Activated naive CD8-positive, alpha-beta T cell treated with anti-CD3 and anti-CD28 coated beads, Interleukin-2, amount 50 U/mL, for 24 hours (primary cell): ENCODE results near the gene DDX25.

ENCODE experiments used
- ATAC-seq: fragments of 150-1000 bp; cut with Tn5 transposase; one replicate; pipeline ENCODE4 v1.10.0; 2021
- DNase-seq: peaks from one replicate; pipeline ENCODE4 v3.0.0; 2021
- H3K27ac Mint-ChIP-seq: one replicate; pipeline ENCODE4 v1.8.0; 2021; ENCODE audit warnings: mild to moderate bottlenecking, mixed read lengths
- H3K27me3 Mint-ChIP-seq: one replicate; pipeline ENCODE4 v1.8.0; 2021; ENCODE audit warnings: mixed read lengths
- H3K36me3 Mint-ChIP-seq: one replicate; pipeline ENCODE4 v1.8.0; 2021; ENCODE audit warnings: low read depth, mixed read lengths
- H3K4me1 Mint-ChIP-seq: one replicate; pipeline ENCODE4 v1.8.0; 2021; ENCODE audit warnings: mixed read lengths
- H3K4me3 Mint-ChIP-seq: one replicate; pipeline ENCODE4 v1.8.0; 2021; ENCODE audit warnings: mild to moderate bottlenecking, moderate library complexity, mixed read lengths
- H3K9me3 Mint-ChIP-seq: one replicate; pipeline ENCODE4 v1.8.0; 2021; ENCODE audit warnings: mixed read lengths

DDX25 gene

GRCh38 chr11:125956391-125957134, 52.3 kb downstream of the DDX25 start:
- no peak overlapping the region for H3K4me3 Mint-ChIP-seq
- H3K27ac Mint-ChIP-seq: no peak overlapping the region
- DNase-seq (no peak), ATAC-seq (no peak)
- no peaks in the 10 kb centered on the region for H3K27me3 Mint-ChIP-seq
- no peaks in the 10 kb centered on the region for H3K9me3 Mint-ChIP-seq
- H3K36me3 Mint-ChIP-seq: no peaks in the 10 kb centered on the region
- no peaks in the 10 kb centered on the region for H3K4me1 Mint-ChIP-seq

- DNase-seq: no peak
- H3K27me3 Mint-ChIP-seq: no peaks in the 10 kb centered on the region
- H3K4me3 Mint-ChIP-seq: no peak overlapping the region
- H3K27ac Mint-ChIP-seq: no peak overlapping the region
- H3K36me3 Mint-ChIP-seq: no peaks in the 10 kb centered on the region
- H3K9me3 Mint-ChIP-seq: peaks cover 5% of the 10 kb centered on the region
- no peak for ATAC-seq
- no peaks in the 10 kb centered on the region for H3K4me1 Mint-ChIP-seq
These were observed 53.5 kb downstream of the DDX25 start for GRCh38 chr11:125957618-125958332.

GRCh38 chr11:125958872-125959400, 54.6 kb downstream of the DDX25 start:
- no peaks in the 10 kb centered on the region for H3K4me1 Mint-ChIP-seq
- peaks cover 10% of the 10 kb centered on the region for H3K9me3 Mint-ChIP-seq
- H3K27ac Mint-ChIP-seq: no peak overlapping the region
- no peak overlapping the region for H3K4me3 Mint-ChIP-seq
- no peak for DNase-seq
- no peak for ATAC-seq
- no peaks in the 10 kb centered on the region for H3K27me3 Mint-ChIP-seq
- no peaks in the 10 kb centered on the region for H3K36me3 Mint-ChIP-seq

- no peak for DNase-seq
- peaks cover under 1% of the 10 kb centered on the region for H3K27me3 Mint-ChIP-seq
- no peaks in the 10 kb centered on the region for H3K4me1 Mint-ChIP-seq
- peaks cover 10% of the 10 kb centered on the region for H3K9me3 Mint-ChIP-seq
- H3K36me3 Mint-ChIP-seq: no peaks in the 10 kb centered on the region
- no peak overlapping the region for H3K27ac Mint-ChIP-seq
- H3K4me3 Mint-ChIP-seq: no peak overlapping the region
- no peak for ATAC-seq
These were observed 55.2 kb downstream of the DDX25 start for GRCh38 chr11:125959511-125959910.

- Mint-ChIP-seq H3K27ac (no peak overlapping the region), H3K36me3 (no peaks in the 10 kb centered on the region), H3K4me3 (no peak overlapping the region), H3K4me1 (no peaks in the 10 kb centered on the region), H3K9me3 (peaks cover 10% of the 10 kb centered on the region), H3K27me3 (peaks cover 2% of the 10 kb centered on the region)
- ATAC-seq (no peak), DNase-seq (no peak)
These were observed 55.6 kb downstream of the DDX25 start for GRCh38 chr11:125959931-125960330.

GRCh38 chr11:125960771-125961170, 56.5 kb downstream of the DDX25 start:
- ATAC-seq: no peak
- peaks cover 10% of the 10 kb centered on the region for H3K9me3 Mint-ChIP-seq
- no peak for DNase-seq
- H3K4me1 Mint-ChIP-seq: no peaks in the 10 kb centered on the region
- no peak overlapping the region for H3K27ac Mint-ChIP-seq
- peaks cover 2% of the 10 kb centered on the region for H3K27me3 Mint-ChIP-seq
- no peaks in the 10 kb centered on the region for H3K36me3 Mint-ChIP-seq
- H3K4me3 Mint-ChIP-seq: no peak overlapping the region

GRCh38 chr11:125967515-125967914, 63.2 kb downstream of the DDX25 start:
- Mint-ChIP-seq H3K27me3 (peaks cover 2% of the 10 kb centered on the region), H3K4me1 (no peaks in the 10 kb centered on the region), H3K4me3 (no peak overlapping the region), H3K27ac (no peak overlapping the region), H3K36me3 (no peaks in the 10 kb centered on the region), H3K9me3 (peaks cover 8% of the 10 kb centered on the region)
- ATAC-seq: no peak
- DNase-seq: no peak

- no peak overlapping the region for H3K4me3 Mint-ChIP-seq
- ATAC-seq (no peak), DNase-seq (no peak)
- H3K4me1 Mint-ChIP-seq: no peaks in the 10 kb centered on the region
- no peaks in the 10 kb centered on the region for H3K36me3 Mint-ChIP-seq
- peaks cover 2% of the 10 kb centered on the region for H3K27me3 Mint-ChIP-seq
- no peaks in the 10 kb centered on the region for H3K9me3 Mint-ChIP-seq
- no peak overlapping the region for H3K27ac Mint-ChIP-seq
These were observed 64.0 kb downstream of the DDX25 start for GRCh38 chr11:125968354-125968753.

GRCh38 chr11:125971618-125972017, 67.3 kb downstream of the DDX25 start:
- Mint-ChIP-seq H3K4me1 (no peaks in the 10 kb centered on the region), H3K27me3 (no peaks in the 10 kb centered on the region), H3K36me3 (no peaks in the 10 kb centered on the region), H3K9me3 (no peaks in the 10 kb centered on the region), H3K4me3 (no peak overlapping the region), H3K27ac (no peak overlapping the region)
- no peak for DNase-seq
- no peak for ATAC-seq

- no peak for ATAC-seq
- no peak for DNase-seq
- H3K27ac Mint-ChIP-seq: no peak overlapping the region
- H3K36me3 Mint-ChIP-seq: no peaks in the 10 kb centered on the region
- H3K4me1 Mint-ChIP-seq: no peaks in the 10 kb centered on the region
- no peak overlapping the region for H3K4me3 Mint-ChIP-seq
- H3K27me3 Mint-ChIP-seq: no peaks in the 10 kb centered on the region
- H3K9me3 Mint-ChIP-seq: no peaks in the 10 kb centered on the region
These were observed 70.0 kb downstream of the DDX25 start for GRCh38 chr11:125974284-125974683.

- H3K27ac Mint-ChIP-seq: no peak overlapping the region
- no peaks in the 10 kb centered on the region for H3K27me3 Mint-ChIP-seq
- DNase-seq: no peak
- no peaks in the 10 kb centered on the region for H3K4me1 Mint-ChIP-seq
- H3K36me3 Mint-ChIP-seq: no peaks in the 10 kb centered on the region
- H3K9me3 Mint-ChIP-seq: no peaks in the 10 kb centered on the region
- H3K4me3 Mint-ChIP-seq: no peak overlapping the region
- ATAC-seq: no peak
These were observed 71.3 kb downstream of the DDX25 start for GRCh38 chr11:125975634-125976033.

GRCh38 chr11:125976156-125976555, 71.8 kb downstream of the DDX25 start:
- DNase-seq (no peak), ATAC-seq (no peak)
- H3K9me3 Mint-ChIP-seq: no peaks in the 10 kb centered on the region
- H3K27ac Mint-ChIP-seq: no peak overlapping the region
- no peak overlapping the region for H3K4me3 Mint-ChIP-seq
- no peaks in the 10 kb centered on the region for H3K36me3 Mint-ChIP-seq
- no peaks in the 10 kb centered on the region for H3K4me1 Mint-ChIP-seq
- H3K27me3 Mint-ChIP-seq: no peaks in the 10 kb centered on the region

GRCh38 chr11:125977333-125977732, 73.0 kb downstream of the DDX25 start:
- Mint-ChIP-seq H3K4me3 (no peak overlapping the region), H3K4me1 (no peaks in the 10 kb centered on the region), H3K27ac (no peak overlapping the region), H3K36me3 (no peaks in the 10 kb centered on the region), H3K9me3 (no peaks in the 10 kb centered on the region), H3K27me3 (no peaks in the 10 kb centered on the region)
- no peak for DNase-seq
- no peak for ATAC-seq

GRCh38 chr11:125978181-125978716, 73.9 kb downstream of the DDX25 start:
- ATAC-seq: no peak
- Mint-ChIP-seq H3K27me3 (no peaks in the 10 kb centered on the region), H3K4me3 (no peak overlapping the region), H3K9me3 (no peaks in the 10 kb centered on the region), H3K4me1 (no peaks in the 10 kb centered on the region), H3K36me3 (no peaks in the 10 kb centered on the region), H3K27ac (no peak overlapping the region)
- no peak for DNase-seq
